ENCODE data around the gene CDC42BPB. TPM values are rescaled to one million over a fixed set of nuclear protein-coding genes. Genes with fewer than 3 reads are reported as not detected.

Gene CDC42BPB
- total RNA-seq, 1 donor from 2014 or later: 165 TPM

- DNase-seq (ENCODE audit: low spot score): no peak
Measured at GRCh38 chr14:102967506-102967795, 89.9 kb downstream of the CDC42BPB start.

- DNase-seq (ENCODE audit: low spot score): no peak
Measured at GRCh38 chr14:102966681-102967505, 90.5 kb downstream of the CDC42BPB start.

DNA sequence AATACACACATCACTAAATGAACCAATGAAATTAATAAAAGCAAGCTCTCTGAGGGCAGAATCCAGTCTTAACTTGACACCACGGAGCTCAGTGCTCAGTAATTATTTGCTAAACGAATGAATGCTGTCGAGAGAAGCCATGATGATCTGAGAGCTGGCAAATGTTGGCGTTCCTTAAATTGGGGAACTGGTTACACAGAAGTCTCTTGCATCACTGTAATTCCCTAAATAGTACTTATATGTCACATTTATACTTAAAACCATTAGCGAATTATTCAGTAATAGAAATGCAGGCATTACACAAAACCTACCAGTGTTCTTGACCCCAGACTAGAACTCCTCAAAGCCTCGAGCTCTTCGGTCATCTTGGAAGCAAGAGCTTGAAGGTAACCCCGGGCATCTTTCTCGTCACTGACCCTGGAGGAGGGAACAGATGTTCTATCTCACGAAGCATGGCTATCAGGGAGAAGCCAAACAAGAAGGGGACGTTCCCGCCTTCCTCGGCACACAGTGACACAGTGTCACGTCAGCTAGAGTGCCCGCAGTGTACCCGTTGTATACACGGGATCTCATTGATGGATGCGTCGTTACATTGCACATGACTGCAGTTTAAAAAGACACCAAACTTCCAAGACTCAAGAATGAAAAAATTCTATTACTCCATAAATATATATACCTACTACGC, 91.2 kb downstream of the CDC42BPB start:
- DNase-seq (ENCODE audit: low spot score): no peak

DNA sequence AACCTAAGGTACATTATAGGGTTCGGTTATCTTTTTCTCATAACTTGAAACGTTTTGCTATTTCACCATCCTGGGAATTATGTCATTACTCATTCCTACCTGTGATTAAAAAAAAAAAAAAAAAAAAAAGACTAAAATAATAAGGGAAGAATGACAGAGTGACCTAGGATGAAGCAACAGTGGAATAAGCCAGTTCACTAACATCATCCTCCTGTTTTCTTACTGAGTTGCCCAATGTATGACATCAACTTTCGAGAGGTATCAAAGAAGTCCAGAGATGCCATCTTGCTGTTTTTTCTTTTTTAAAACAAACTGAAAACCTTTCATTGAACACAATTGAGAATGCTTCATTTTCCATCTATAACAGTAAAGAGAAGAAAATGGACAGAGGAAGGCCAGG, 92.1 kb downstream of the CDC42BPB start:
- DNase-seq (ENCODE audit: low spot score): no peak

GRCh38 chr14:102964152-102964730, 93.1 kb downstream of the CDC42BPB start:
- DNase-seq (ENCODE audit: low spot score): no peak

DNA sequence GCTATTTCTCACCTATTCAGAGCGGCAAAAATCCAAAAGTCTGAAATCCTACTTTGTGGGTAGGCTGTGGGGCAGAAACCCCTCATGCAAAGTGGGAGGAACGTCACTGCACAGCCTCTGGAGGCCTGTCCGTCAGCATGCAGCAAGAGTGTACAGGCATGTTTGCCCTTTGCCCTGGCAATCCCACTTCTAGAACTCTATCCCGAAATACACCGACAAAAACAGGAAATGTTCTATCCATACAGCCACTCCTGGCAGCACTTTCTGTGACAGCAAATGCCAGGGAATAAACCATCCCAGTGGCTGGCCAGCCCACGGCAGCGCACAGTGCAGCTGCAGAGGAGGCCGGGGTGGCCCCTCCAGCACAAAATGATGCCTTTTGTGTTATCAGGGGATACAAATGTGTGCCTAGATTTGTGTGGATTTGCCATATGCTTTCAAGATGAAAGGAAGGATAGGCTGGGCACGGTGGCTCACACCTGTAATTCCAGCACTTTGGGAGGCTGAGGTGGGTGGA, 95.2 kb downstream of the CDC42BPB start:
- DNase-seq (ENCODE audit: low spot score): no peak

GRCh38 chr14:102958461-102958860, 98.9 kb downstream of the CDC42BPB start:
- DNase-seq (ENCODE audit: low spot score): no peak

DNA sequence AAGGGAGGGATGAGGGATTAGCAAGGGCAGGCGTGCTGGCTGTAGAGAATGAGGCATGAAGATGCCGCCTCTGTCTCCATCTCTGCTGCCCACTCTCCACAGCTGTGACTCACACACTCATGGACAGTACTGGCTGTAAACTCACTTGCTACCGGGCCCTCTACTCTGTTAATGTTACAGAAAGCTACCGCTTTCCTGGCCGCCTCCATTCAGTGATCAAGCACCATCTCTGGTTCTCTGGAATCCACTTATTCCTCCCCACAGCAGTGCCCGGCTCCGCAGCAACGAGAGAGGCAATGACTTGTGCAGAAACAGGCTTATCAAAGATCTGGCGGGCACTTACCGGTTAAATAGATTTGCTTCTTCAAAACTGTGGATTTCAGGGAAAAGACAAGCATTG, 100.1 kb downstream of the CDC42BPB start:
- DNase-seq (ENCODE audit: low spot score): no peak

DNA sequence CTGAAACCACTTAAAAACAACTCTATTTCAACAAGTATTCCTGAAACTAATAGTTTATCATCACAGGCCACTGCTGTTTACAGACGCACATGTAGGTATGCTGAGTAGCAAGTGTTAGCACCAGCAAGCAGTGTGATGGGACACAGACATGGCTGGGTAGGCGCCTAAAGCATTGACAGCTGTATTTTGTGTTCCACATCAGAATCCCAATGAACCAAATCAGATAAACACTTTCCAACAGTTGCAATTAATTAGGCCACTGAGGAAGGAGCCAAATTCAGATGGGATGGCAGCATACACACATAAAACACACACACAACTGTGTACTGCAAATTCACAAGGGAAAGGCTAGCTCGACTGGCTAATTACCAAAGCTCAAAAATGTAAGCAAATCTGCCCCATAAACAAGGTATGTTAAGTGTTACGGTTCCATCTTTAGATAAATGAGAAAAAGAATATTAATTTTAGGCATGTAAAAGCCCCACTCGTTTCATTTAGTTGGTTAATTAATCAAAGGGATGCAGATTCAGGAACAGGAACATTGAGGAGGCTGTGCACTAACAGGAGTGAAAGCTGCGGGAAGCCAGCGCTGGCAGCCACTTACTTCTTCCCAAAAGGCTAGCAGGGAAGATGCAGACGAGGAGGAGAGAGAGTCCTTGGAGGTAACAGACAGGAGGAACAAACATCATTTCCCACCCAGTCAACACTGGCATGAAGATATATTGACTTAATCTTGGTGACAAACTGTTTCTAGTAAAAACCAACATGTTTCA, 101.5 kb downstream of the CDC42BPB start:
- DNase-seq (ENCODE audit: low spot score): no peak

GRCh38 chr14:102954081-102954789, 103.1 kb downstream of the CDC42BPB start:
- DNase-seq (ENCODE audit: low spot score): no peak

DNA sequence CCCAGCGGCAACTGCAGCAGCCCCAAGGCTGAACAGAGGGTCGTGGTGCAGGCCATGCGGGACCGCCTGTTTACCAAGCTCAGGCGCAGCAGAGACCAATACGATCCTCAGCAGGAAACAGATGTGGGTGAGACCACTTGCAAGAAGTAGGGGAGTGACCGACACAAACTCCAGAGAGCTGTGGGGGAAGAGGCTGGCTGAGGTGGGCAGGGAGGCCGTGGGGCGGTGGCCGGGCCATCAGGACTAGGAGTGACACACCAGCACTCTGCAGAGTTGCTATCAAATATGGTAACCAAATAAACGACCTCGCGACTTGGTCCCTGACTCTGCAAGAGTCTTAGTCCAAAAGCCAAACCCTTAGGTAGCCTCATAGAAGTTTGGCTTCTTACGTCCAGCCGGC, 104.2 kb downstream of the CDC42BPB start:
- no peak for DNase-seq (ENCODE audit: low spot score)

DNA sequence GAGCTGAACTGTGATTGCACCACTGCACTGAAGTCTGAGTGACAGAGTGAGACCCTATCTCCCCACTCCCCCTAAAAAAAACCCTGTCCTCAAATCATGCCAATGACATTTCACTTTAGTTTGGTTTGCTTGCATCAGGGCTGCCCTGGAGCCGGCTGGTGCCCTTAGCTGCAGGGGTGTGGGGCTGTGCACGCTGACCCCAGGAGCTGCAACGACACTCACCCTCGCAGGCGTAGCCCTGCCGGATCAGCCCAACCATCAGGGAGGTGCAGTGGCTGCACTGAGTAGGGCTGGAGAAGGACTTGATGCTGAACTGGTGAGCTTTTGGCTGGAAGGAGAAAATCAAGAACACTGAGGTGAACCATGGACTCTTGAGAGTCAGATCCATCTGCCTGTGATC, 105.1 kb downstream of the CDC42BPB start:
- no peak for DNase-seq (ENCODE audit: low spot score)

- no peak for DNase-seq (ENCODE audit: low spot score)
Measured at GRCh38 chr14:102951799-102952198, 105.5 kb downstream of the CDC42BPB start.

DNA sequence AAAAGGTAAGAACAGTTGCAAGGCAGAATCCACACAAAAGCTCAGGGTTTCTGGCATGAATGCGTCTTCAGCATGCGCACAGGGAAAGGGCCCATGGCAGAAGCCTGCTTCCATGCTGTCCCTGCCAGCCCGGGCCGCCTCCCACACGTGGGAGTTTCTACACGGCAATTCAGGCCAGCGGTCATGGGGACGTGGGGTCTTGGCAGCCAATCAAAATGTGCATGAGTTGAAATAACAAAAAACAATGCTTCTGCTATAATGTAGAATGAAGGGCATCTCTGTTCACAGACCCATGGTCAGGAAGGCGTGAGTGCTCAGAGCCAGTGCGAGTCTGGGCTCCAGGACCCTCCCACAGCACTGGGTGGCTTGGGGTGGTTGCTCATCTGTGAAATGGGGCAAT, 106.3 kb downstream of the CDC42BPB start:
- DNase-seq (ENCODE audit: low spot score): no peak

DNA sequence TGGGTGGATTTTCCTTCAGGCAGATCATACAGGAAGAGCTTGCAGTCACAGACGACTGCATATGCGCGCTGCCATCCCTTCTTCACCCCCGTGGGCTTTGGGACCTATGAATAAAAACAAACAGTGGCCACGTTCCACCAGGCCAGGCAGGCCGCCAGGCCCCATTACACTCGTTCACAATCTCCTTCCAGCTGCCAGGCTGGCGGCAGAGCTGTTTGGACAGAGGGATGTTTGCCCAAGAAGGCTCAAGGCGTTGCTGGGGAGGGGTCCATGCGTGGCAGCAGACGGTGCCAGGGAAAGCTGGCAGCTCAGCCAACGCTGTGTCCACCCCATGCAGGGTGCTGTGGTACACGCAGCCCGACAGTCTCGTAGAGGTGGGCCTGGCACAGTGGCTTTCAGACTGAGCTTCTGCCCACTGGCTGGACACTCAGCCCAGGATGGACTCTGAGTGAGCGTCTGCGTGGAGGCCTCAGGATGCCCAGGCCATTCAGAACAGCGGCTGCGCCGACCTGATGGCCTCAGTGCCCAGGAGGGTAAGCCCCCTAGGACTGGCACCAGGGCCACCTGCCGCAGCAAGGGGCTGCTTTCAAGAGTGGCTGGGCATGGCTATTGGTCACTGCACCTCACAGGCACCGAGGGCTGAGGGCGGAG, 107.4 kb downstream of the CDC42BPB start:
- DNase-seq (ENCODE audit: low spot score): peak; percentile 55

GRCh38 chr14:102949062-102949800, 108.1 kb downstream of the CDC42BPB start:
- DNase-seq (ENCODE audit: low spot score): no peak

GRCh38 chr14:102948698-102949061, 108.7 kb downstream of the CDC42BPB start:
- DNase-seq (ENCODE audit: low spot score): no peak

- DNase-seq (ENCODE audit: low spot score): no peak
Measured at GRCh38 chr14:102947321-102948103, 109.8 kb downstream of the CDC42BPB start.

- DNase-seq (ENCODE audit: low spot score): no peak
Measured at GRCh38 chr14:102945346-102946130, 111.8 kb downstream of the CDC42BPB start.
